ENCODE data around the gene NT5C2. TPM values are rescaled to one million over a fixed set of nuclear protein-coding genes. Genes with fewer than 3 reads are reported as not detected.
"Not testable (repeated sequence)": the region's sequence is repeated elsewhere in the genome, so short reads cannot be mapped to it uniquely, and the experiment has no call there.

NT5C2 gene
- total RNA-seq, 4 donors from 2014 or later, result 36.0 to 53.6 (median 40.8) TPM

DNA sequence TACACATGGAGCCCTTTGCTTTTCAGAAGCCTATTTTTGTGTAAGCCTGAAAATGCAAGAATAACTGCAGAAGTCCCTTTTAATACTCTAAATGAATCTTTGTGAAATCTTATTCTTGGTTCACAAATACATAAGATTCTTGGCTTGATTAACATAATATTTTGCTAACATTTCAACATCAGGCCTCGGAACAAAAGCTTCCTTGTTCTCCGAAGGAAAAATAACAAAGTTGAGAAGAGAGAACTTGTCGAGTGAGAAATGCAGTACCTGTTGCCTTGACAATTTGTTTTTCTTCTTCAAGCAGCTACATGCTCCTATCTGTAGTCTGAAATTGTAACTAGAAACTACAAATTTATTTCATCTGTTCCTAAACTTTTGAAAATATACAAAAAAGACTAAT is 8.5 kb downstream of the NT5C2 start:
- H3K4me3 ChIP-seq (ENCODE audit: low read depth, poor library complexity, severe bottlenecking), result no peak overlapping the region
- WGBS, 2 donors, result 12 to 24% methylated on average over 3 of the region's 3 CpGs
- no peak for DNase-seq (ENCODE audit: low spot score in 2 of 2)
- TF ChIP-seq POLR2A (IDR thresholded peaks at IDR 0.05), result no peak
- TF ChIP-seq, protein P1, sequence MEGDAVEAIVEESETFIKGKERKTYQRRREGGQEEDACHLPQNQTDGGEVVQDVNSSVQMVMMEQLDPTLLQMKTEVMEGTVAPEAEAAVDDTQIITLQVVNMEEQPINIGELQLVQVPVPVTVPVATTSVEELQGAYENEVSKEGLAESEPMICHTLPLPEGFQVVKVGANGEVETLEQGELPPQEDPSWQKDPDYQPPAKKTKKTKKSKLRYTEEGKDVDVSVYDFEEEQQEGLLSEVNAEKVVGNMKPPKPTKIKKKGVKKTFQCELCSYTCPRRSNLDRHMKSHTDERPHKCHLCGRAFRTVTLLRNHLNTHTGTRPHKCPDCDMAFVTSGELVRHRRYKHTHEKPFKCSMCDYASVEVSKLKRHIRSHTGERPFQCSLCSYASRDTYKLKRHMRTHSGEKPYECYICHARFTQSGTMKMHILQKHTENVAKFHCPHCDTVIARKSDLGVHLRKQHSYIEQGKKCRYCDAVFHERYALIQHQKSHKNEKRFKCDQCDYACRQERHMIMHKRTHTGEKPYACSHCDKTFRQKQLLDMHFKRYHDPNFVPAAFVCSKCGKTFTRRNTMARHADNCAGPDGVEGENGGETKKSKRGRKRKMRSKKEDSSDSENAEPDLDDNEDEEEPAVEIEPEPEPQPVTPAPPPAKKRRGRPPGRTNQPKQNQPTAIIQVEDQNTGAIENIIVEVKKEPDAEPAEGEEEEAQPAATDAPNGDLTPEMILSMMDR (IDR thresholded peaks at IDR 0.05), result no peak
- intact Hi-C loops (cut with DNase I; ENCODE audit: low total_unique reads), result no loop called here

DNA sequence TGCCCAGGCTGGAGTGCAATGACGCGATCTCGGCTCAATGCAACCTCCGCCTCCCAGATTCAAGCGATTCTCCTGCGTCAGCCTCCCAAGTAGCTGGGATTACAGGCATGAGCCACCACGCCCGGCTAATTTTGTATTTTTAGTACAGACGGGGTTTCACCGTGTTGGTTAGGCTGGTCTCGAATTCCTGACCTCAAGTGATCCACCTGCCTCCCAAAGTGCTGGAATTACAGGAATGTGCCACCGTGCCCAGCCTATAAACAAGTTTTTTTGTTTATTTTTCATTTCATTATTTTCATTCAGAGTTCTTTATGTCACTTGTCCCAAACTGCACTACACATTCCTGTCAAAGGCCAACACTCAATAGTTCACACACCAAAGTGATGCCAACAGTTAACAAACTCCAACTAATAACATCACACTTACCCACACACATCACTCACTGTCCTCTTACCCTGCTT is 9.1 kb downstream of the NT5C2 start:
- intact Hi-C loops (cut with DNase I; ENCODE audit: low total_unique reads); DNase-seq (ENCODE audit: low spot score in 2 of 2); H3K4me3 ChIP-seq (ENCODE audit: low read depth, poor library complexity, severe bottlenecking): not testable (repeated sequence)
- 70 to 73% methylated on average over 12 of the region's 12 CpGs for WGBS, 2 donors

DNA sequence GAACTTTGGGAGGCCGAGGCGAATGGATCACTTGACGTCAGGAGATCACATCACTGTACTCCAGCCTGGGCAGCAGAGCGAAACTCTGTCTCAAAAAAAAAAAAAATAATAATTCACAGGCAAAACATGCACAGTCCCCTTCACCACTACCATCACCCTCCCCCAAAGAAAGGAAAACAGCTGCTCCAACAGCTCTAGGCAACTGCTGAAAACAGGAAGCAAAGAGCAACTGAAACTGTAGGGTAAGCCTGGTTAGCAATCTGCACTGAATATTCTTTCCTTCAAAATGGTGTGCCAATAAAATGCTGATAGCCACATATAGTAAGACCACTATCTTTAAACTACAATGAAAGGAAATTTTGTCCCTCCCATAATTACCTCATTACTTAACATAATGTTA is 11.8 kb downstream of the NT5C2 start:
- TF ChIP-seq, protein P1 (IDR thresholded peaks at IDR 0.05), result no peak
- TF ChIP-seq POLR2A (IDR thresholded peaks at IDR 0.05), result no peak
- intact Hi-C loops (cut with DNase I; ENCODE audit: low total_unique reads), result no loop called here
- no peak overlapping the region for H3K4me3 ChIP-seq (ENCODE audit: low read depth, poor library complexity, severe bottlenecking)
- no peak for DNase-seq (ENCODE audit: low spot score in 2 of 2)
- 70 to 75% methylated on average over 4 of the region's 4 CpGs for WGBS, 2 donors

DNA sequence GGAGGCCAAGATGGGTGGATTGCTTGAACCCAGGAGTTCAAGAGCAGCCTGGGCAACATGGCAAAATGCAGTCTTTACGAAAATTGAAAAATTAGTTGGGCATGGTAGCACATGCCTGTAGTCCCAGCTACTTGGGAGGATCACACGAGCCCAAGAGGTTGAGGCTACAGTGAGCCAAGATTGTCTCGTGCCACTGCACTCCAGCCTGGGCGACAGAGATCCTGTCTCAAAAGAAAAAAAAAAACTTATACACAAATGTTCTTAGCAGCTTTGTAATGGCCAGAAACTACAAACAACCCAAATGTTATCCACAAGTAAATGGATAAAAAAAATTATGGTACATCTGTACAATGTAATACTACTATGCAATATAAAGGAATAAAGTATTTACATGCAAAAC is 12.6 kb downstream of the NT5C2 start:
- H3K4me3 ChIP-seq (ENCODE audit: low read depth, poor library complexity, severe bottlenecking), result no peak overlapping the region
- no peak for TF ChIP-seq POLR2A (IDR thresholded peaks at IDR 0.05)
- TF ChIP-seq, protein P1 (IDR thresholded peaks at IDR 0.05), result no peak
- intact Hi-C loops (cut with DNase I; ENCODE audit: low total_unique reads), result no loop called here
- 80 to 82% methylated on average over 4 of the region's 4 CpGs for WGBS, 2 donors
- no peak for DNase-seq (ENCODE audit: low spot score in 2 of 2)

DNA sequence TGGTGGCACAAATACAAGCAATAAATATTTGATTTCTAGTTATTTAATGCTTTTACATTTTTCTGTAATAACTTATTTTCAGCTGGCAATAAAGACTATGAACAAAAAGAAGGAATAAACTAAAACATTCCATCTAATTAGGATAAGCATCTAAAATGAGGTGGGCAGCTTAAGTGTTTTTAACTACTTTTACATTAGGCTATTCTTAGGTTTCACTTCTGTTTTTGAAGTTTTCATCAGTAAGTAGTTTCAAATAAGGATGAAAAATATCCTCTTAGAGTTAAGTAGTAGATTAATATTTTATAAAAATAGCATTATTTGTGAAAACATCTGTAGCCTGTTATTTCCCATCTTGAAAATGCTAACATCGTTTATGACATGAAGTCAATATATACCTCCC is 15.9 kb downstream of the NT5C2 start:
- 47 to 56% methylated on average over 1 of the region's 1 CpG for WGBS, 2 donors
- intact Hi-C loops (cut with DNase I; ENCODE audit: low total_unique reads), result no loop called here
- no peak for DNase-seq (ENCODE audit: low spot score in 2 of 2)

DNA sequence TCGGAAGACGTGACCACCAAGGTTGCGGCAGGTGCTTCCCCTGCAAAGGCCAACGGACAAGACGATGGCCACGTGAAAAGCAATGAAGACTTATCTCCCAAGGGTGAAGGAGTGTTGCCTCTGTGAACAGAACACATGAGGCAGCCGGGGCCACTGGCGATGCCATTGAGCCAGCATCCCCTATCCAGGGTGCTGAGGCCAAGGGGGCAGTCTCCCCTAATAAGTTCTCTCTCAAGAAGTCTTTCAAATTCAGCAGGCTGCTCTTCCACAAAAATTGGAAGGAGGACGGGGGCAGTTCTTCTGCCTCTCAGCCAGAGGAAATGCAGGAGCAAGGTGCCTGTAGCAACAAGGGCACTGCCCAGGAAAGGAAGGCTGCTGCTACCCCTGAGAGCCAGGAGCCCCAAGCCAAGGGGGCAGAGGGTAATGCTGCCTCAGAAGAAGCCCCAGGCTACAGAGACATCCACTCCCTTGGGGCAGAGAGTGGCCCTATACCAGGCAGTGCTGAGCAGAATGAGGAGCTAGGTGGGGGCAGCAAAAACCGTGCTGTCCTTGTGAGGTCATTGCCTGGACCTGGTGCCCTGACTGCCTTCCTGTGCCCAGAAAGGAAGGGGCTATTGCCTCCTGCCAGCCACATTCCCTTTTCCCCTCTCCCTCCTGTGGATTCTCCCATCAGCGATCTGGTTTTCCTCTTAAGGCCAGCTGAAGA is 17.3 kb downstream of the NT5C2 start:
- 90 to 94% methylated on average over 11 of the region's 11 CpGs for WGBS, 2 donors
- no peak overlapping the region for H3K4me3 ChIP-seq (ENCODE audit: low read depth, poor library complexity, severe bottlenecking)
- intact Hi-C loops (cut with DNase I; ENCODE audit: low total_unique reads), result no loop called here
- TF ChIP-seq, protein P1 (IDR thresholded peaks at IDR 0.05), result no peak
- TF ChIP-seq POLR2A (IDR thresholded peaks at IDR 0.05), result no peak
- no peak for DNase-seq (ENCODE audit: low spot score in 2 of 2)

More for the DNA sequence above, 15.9 kb downstream of the NT5C2 start:
- no peak for TF ChIP-seq POLR2A (IDR thresholded peaks at IDR 0.05)
- TF ChIP-seq, protein P1 (IDR thresholded peaks at IDR 0.05), result no peak
- no peak overlapping the region for H3K4me3 ChIP-seq (ENCODE audit: low read depth, poor library complexity, severe bottlenecking)

DNA sequence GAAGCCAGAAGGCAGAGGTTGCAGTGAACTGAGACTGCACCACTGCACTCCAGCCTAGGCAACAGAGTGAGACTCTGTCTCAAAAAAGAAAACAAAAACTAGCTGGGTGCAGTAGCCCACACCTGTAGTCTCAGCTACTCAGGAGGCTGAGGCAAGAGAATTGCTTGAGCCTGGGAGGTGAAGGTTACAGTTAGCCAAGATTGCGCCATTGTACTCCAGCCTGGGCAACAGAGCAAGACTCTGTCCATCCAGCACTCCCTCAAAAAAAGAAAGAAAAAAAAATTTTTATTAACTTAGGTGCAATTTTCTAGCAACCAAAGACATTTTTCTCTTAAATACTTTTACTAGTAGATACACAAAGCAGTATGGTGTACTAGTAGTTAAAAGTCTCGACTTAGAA is 18.7 kb downstream of the NT5C2 start:
- DNase-seq (ENCODE audit: low spot score in 2 of 2); H3K4me3 ChIP-seq (ENCODE audit: low read depth, poor library complexity, severe bottlenecking); intact Hi-C loops (cut with DNase I; ENCODE audit: low total_unique reads): not testable (repeated sequence)
- WGBS, 2 donors, result 97 to 99% methylated on average over 2 of the region's 2 CpGs

Data from lower leg skin (tissue), 4 donors.